Bronchial epithelial cell (primary cell): ENCODE results near the gene KANSL3. TPM values are rescaled to one million over a fixed set of nuclear protein-coding genes. Genes with fewer than 3 reads are reported as not detected.
A peak's percentile ranks its signal among the peaks of the same experiment; 100 is the strongest.

Experiments
- DNase-seq: peaks from one replicate; pipeline ENCODE4 v3.0.0-alpha.2; 2010; ENCODE audit warnings: low read depth
- FAIRE-seq: peaks from 2 replicates; lab custom pipeline; 2011; peaks lifted over from hg19 to GRCh38; lab: Jason Lieb, UNC
- H3K27me3 ChIP-seq: 2 replicates; pipeline ENCODE4 v1.5.1; 2011; ENCODE audit warnings: low read length; ENCODE audit not compliant: control insufficient read depth, insufficient read depth
- H3K36me3 ChIP-seq: 2 replicates; pipeline ENCODE4 v1.5.1; 2011; ENCODE audit warnings: low read length; ENCODE audit not compliant: control insufficient read depth, insufficient read depth
- H3K4me3 ChIP-seq: 2 replicates; pipeline ENCODE4 v1.5.1; 2011; ENCODE audit warnings: mild to moderate bottlenecking, low read depth, low read length, control low read depth
- CTCF ChIP-seq: IDR thresholded peaks from 2 replicates; pipeline ENCODE4 v1.5.1; 2011; ENCODE audit warnings: mild to moderate bottlenecking, moderate library complexity, low read length, control low read depth, inconsistent platforms; ENCODE audit not compliant: insufficient read depth, severe bottlenecking
- total RNA-seq: library from RNA; depleted of rRNA; stranded (reverse); fragments of >200 nt; gene quantifications from 2 replicates; pipeline ENCODE4 v1.2.1, GENCODE V29; 2014

KANSL3 gene
- total RNA-seq, 1 donor from 2014 or later, result 16.3 TPM

GRCh38 chr2:96552315-96553175 lies 85.6 kb downstream of the KANSL3 start:
- H3K36me3 ChIP-seq, result peaks cover 3% of the 10 kb centered on the region
- no peak overlapping the region for H3K4me3 ChIP-seq
- no peak for DNase-seq
- no peaks in the 10 kb centered on the region for H3K27me3 ChIP-seq
- TF ChIP-seq CTCF, result no peak
- no peak for FAIRE-seq

GRCh38 chr2:96551605-96552314 lies 86.4 kb downstream of the KANSL3 start:
- no peak for DNase-seq
- Histone ChIP-seq H3K36me3 (peaks cover 3% of the 10 kb centered on the region), H3K27me3 (no peaks in the 10 kb centered on the region), H3K4me3 (no peak overlapping the region)
- TF ChIP-seq CTCF, result no peak
- no peak for FAIRE-seq

GRCh38 chr2:96550787-96551604 lies 87.1 kb downstream of the KANSL3 start:
- Histone ChIP-seq H3K4me3 (no peak overlapping the region), H3K36me3 (peaks cover 3% of the 10 kb centered on the region), H3K27me3 (no peaks in the 10 kb centered on the region)
- FAIRE-seq (no peak), DNase-seq (no peak)
- no peak for TF ChIP-seq CTCF

GRCh38 chr2:96549967-96550786 lies 87.9 kb downstream of the KANSL3 start:
- no peaks in the 10 kb centered on the region for H3K27me3 ChIP-seq
- TF ChIP-seq CTCF, result peak; percentile 61
- peaks cover 3% of the 10 kb centered on the region for H3K36me3 ChIP-seq
- FAIRE-seq (no peak), DNase-seq (no peak)
- no peak overlapping the region for H3K4me3 ChIP-seq

GRCh38 chr2:96549466-96549785 lies 88.7 kb downstream of the KANSL3 start:
- FAIRE-seq (no peak), DNase-seq (no peak)
- no peak for TF ChIP-seq CTCF
- H3K27me3 ChIP-seq, result no peaks in the 10 kb centered on the region
- peaks cover 3% of the 10 kb centered on the region for H3K36me3 ChIP-seq
- no peak overlapping the region for H3K4me3 ChIP-seq
